Measurements from ENCODE around the gene TTC39C. TPM values are rescaled to one million over a fixed set of nuclear protein-coding genes. Genes with fewer than 3 reads are reported as not detected.
A peak's percentile ranks its signal among the peaks of the same experiment; 100 is the strongest.
"Not testable (repeated sequence)": the region's sequence is repeated elsewhere in the genome, so short reads cannot be mapped to it uniquely, and the experiment has no call there.

Gene TTC39C
- total RNA-seq, 1 experiment from 2014 or later = 24.0 TPM

- no TSS peak for BruUV-seq (replicated peaks)
- no peak for TF ChIP-seq CTCF (conservative IDR thresholded peaks at IDR 0.05; ENCODE audit: low read depth, low read length)
- Histone ChIP-seq H3K36me3 (ENCODE audit: insufficient read depth, low read length, poor library complexity, severe bottlenecking) (no peaks in the 10 kb centered on the region), H3K27ac (ENCODE audit: low read depth, low read length, poor library complexity, severe bottlenecking) (no peak overlapping the region), H3K27me3 (replicated peaks; ENCODE audit: insufficient read depth, low read depth, low read length, poor library complexity) (no peaks in the 10 kb centered on the region), H3K4me3 (ENCODE audit: low read depth, low read length, poor library complexity, severe bottlenecking) (no peak overlapping the region), H3K9me3 (ENCODE audit: low read depth, low read length, poor library complexity, severe bottlenecking) (no peaks in the 10 kb centered on the region), H3K4me1 (ENCODE audit: insufficient read depth, low read length, poor library complexity, severe bottlenecking) (peaks cover 20% of the 10 kb centered on the region)
- peak; percentile 62 for DNase-seq (ENCODE audit: low spot score)
- intact Hi-C loops (cut with micrococcal nuclease; ENCODE audit: unreplicated experiment) = no loop called here
- POLR2A ChIA-PET (ENCODE audit: low non-redundant PET) = no interaction called here
- CTCF ChIA-PET = no interaction called here
Observed at GRCh38 chr18:24055878-24056277, 41.3 kb downstream of the TTC39C start.

- ChIA-PET CTCF (no interaction called here), POLR2A (ENCODE audit: low non-redundant PET) (no interaction called here)
- Histone ChIP-seq H3K27ac (ENCODE audit: low read depth, low read length, poor library complexity, severe bottlenecking) (no peak overlapping the region), H3K9me3 (ENCODE audit: low read depth, low read length, poor library complexity, severe bottlenecking) (no peaks in the 10 kb centered on the region), H3K4me3 (ENCODE audit: low read depth, low read length, poor library complexity, severe bottlenecking) (no peak overlapping the region), H3K27me3 (replicated peaks; ENCODE audit: insufficient read depth, low read depth, low read length, poor library complexity) (no peaks in the 10 kb centered on the region), H3K4me1 (ENCODE audit: insufficient read depth, low read length, poor library complexity, severe bottlenecking) (peaks cover 20% of the 10 kb centered on the region), H3K36me3 (ENCODE audit: insufficient read depth, low read length, poor library complexity, severe bottlenecking) (no peaks in the 10 kb centered on the region)
- DNase-seq (ENCODE audit: low spot score) = no peak
- TF ChIP-seq EZH2 (IDR thresholded peaks at IDR 0.05; ENCODE audit: borderline replicate concordance, low read depth, low read length, poor library complexity, severe bottlenecking) (no peak), CTCF (conservative IDR thresholded peaks at IDR 0.05; ENCODE audit: low read depth, low read length) (no peak)
- intact Hi-C loops (cut with micrococcal nuclease; ENCODE audit: unreplicated experiment) = no loop called here
- no TSS peak for BruUV-seq (replicated peaks)
Observed at GRCh38 chr18:24056506-24056905, 42.0 kb downstream of the TTC39C start.

- no peak for DNase-seq (ENCODE audit: low spot score)
- Histone ChIP-seq H3K4me1 (ENCODE audit: insufficient read depth, low read length, poor library complexity, severe bottlenecking) (peaks cover 20% of the 10 kb centered on the region), H3K36me3 (ENCODE audit: insufficient read depth, low read length, poor library complexity, severe bottlenecking) (no peaks in the 10 kb centered on the region), H3K27ac (ENCODE audit: low read depth, low read length, poor library complexity, severe bottlenecking) (no peak overlapping the region), H3K4me3 (ENCODE audit: low read depth, low read length, poor library complexity, severe bottlenecking) (no peak overlapping the region), H3K9me3 (ENCODE audit: low read depth, low read length, poor library complexity, severe bottlenecking) (no peaks in the 10 kb centered on the region), H3K27me3 (replicated peaks; ENCODE audit: insufficient read depth, low read depth, low read length, poor library complexity) (no peaks in the 10 kb centered on the region)
- CTCF ChIA-PET = no interaction called here
- intact Hi-C loops (cut with micrococcal nuclease; ENCODE audit: unreplicated experiment) = no loop called here
- POLR2A ChIA-PET (ENCODE audit: low non-redundant PET) = no interaction called here
- TF ChIP-seq CTCF (conservative IDR thresholded peaks at IDR 0.05; ENCODE audit: low read depth, low read length) (no peak), EZH2 (IDR thresholded peaks at IDR 0.05; ENCODE audit: borderline replicate concordance, low read depth, low read length, poor library complexity, severe bottlenecking) (no peak)
- no TSS peak for BruUV-seq (replicated peaks)
Observed at GRCh38 chr18:24057804-24058203, 43.2 kb downstream of the TTC39C start.

- H3K36me3 ChIP-seq (ENCODE audit: insufficient read depth, low read length, poor library complexity, severe bottlenecking); H3K27ac ChIP-seq (ENCODE audit: low read depth, low read length, poor library complexity, severe bottlenecking); H3K4me3 ChIP-seq (ENCODE audit: low read depth, low read length, poor library complexity, severe bottlenecking); CTCF ChIA-PET; BruUV-seq (replicated peaks); H3K27me3 ChIP-seq (replicated peaks; ENCODE audit: insufficient read depth, low read depth, low read length, poor library complexity); H3K9me3 ChIP-seq (ENCODE audit: low read depth, low read length, poor library complexity, severe bottlenecking); DNase-seq (ENCODE audit: low spot score); POLR2A ChIA-PET (ENCODE audit: low non-redundant PET); intact Hi-C loops (cut with micrococcal nuclease; ENCODE audit: unreplicated experiment): not testable (repeated sequence)
- peaks cover 10% of the 10 kb centered on the region for H3K4me1 ChIP-seq (ENCODE audit: insufficient read depth, low read length, poor library complexity, severe bottlenecking)
Observed at GRCh38 chr18:24059385-24059784, 44.8 kb downstream of the TTC39C start.
